ENCODE results near the gene PFDN1.

Gene PFDN1

DNA sequence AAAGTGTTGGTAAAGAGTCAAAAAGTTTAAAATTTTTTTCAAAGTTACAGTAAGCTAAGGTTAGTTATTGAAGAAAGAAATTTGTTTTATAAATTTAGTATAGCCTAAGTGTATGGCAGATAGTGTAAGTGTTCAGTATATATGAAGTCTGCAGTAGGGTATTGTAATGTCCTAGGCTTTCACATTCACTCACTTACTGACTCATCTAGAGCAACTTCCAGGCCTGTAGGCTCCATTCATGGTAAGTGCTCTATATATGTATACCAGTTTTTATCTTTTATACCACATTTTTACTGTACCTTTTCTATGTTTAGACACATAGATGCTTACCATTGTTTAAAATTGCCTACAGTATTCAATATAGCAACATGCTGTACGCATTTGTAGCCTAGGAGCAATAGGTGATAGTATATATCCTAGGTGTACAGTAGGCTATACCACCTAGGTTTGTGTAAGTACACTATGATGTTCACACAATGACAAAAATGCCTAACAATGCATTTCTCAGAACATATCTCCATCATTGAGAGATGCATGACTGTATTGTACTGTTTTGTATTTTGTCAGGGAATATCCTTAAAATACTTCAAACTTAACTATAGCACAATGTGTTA is 89.4 kb downstream of the PFDN1 start:
- in situ Hi-C loops (cut with MboI; ENCODE audit: low sequenced_read_pairs, unreplicated experiment) = no loop called here
- DNase-seq (ENCODE audit: low spot score) = no peak
- no peak for TF ChIP-seq CTCF (IDR thresholded peaks at IDR 0.05; ENCODE audit: borderline replicate concordance, control extremely low read depth, extremely low read depth, insufficient read depth, missing control alignments)

GRCh38 chr5:140208065-140208464 is 94.8 kb downstream of the PFDN1 start:
- no peak for DNase-seq (ENCODE audit: low spot score)
- in situ Hi-C loops (cut with MboI; ENCODE audit: low sequenced_read_pairs, unreplicated experiment) = no loop called here
- no peak for TF ChIP-seq CTCF (IDR thresholded peaks at IDR 0.05; ENCODE audit: borderline replicate concordance, control extremely low read depth, extremely low read depth, insufficient read depth, missing control alignments)

GRCh38 chr5:140207250-140207964 is 95.5 kb downstream of the PFDN1 start:
- DNase-seq (ENCODE audit: low spot score) = no peak
- no peak for TF ChIP-seq CTCF (IDR thresholded peaks at IDR 0.05; ENCODE audit: borderline replicate concordance, control extremely low read depth, extremely low read depth, insufficient read depth, missing control alignments)
- in situ Hi-C loops (cut with MboI; ENCODE audit: low sequenced_read_pairs, unreplicated experiment) = no loop called here

DNA sequence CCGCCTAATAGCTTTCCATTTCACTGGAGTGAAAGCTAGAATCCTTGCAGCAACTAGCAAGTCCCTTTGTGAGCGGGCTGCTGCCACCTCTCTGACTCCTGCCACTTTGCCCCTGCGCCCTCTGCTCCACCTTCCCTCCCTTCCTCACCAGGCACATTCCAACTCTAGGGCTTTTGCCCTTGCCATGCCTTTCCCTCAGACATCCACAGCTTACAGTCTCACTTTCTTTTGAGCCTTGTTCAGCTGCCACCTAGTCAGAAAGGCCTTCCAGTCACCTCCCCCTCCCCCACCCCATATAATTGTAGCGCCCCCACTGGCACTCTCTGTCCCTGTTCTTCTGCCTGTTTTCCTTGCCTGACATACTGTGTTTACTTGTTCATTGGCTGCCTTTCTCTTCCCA is 96.9 kb downstream of the PFDN1 start:
- in situ Hi-C loops (cut with MboI; ENCODE audit: low sequenced_read_pairs, unreplicated experiment) = no loop called here
- no peak for TF ChIP-seq CTCF (IDR thresholded peaks at IDR 0.05; ENCODE audit: borderline replicate concordance, control extremely low read depth, extremely low read depth, insufficient read depth, missing control alignments)
- no peak for DNase-seq (ENCODE audit: low spot score)

DNA sequence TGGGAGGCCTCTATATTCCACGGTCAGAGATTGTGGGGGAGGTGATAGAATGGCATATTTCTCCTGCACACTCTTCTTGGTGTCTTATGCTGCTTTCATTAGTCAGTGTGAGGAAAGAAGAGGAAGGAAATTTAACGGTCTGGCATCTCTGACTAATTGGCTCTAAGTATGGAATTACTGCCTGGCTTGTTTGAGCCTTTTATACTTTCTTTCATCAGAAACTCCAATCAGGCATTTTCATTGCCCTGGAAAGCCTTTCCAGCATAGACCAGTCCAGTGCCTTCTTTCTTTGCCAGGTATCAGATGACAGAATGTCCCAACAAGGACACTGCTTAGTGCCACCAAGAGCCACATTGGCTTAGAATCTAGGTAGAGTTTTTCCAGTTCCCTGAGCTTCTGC is 97.7 kb downstream of the PFDN1 start:
- in situ Hi-C loops (cut with MboI; ENCODE audit: low sequenced_read_pairs, unreplicated experiment) = no loop called here
- DNase-seq (ENCODE audit: low spot score) = no peak
- TF ChIP-seq CTCF (IDR thresholded peaks at IDR 0.05; ENCODE audit: borderline replicate concordance, control extremely low read depth, extremely low read depth, insufficient read depth, missing control alignments) = no peak

- DNase-seq (ENCODE audit: low spot score) = no peak
- no peak for TF ChIP-seq CTCF (IDR thresholded peaks at IDR 0.05; ENCODE audit: borderline replicate concordance, control extremely low read depth, extremely low read depth, insufficient read depth, missing control alignments)
- in situ Hi-C loops (cut with MboI; ENCODE audit: low sequenced_read_pairs, unreplicated experiment) = no loop called here
Observed at GRCh38 chr5:140202610-140203009, 100.3 kb downstream of the PFDN1 start.
